HFF-Myc (cell line): ENCODE data around the gene ANK2.
"Not testable (repeated sequence)": the region's sequence is repeated elsewhere in the genome, so short reads cannot be mapped to it uniquely, and the experiment has no call there.

ENCODE experiments used
- DNase-seq: peaks from one replicate; pipeline ENCODE4 v3.0.0-alpha.2; 2011; ENCODE audit warnings: low read depth; ENCODE audit errors: extremely low read depth
- H3K4me3 ChIP-seq: replicated peaks from 2 replicates; pipeline ENCODE4 v1.5.1; 2011; ENCODE audit warnings: low read depth, mild to moderate bottlenecking, control low read depth, low read length
- CTCF ChIP-seq: IDR thresholded peaks from 2 replicates; pipeline ENCODE4 v1.5.1; 2012; ENCODE audit warnings: mild to moderate bottlenecking, low read depth, low read length, control low read depth; ENCODE audit errors: missing control alignments

ANK2 gene

GRCh38 chr4:113057891-113058290, 8.4 kb downstream of the ANK2 start:
- no peak overlapping the region for H3K4me3 ChIP-seq
- DNase-seq: no peak
- no peak for TF ChIP-seq CTCF

- no peak overlapping the region for H3K4me3 ChIP-seq
- TF ChIP-seq CTCF: no peak
- no peak for DNase-seq
Observed at GRCh38 chr4:113059449-113060182, 10.2 kb downstream of the ANK2 start.

DNA sequence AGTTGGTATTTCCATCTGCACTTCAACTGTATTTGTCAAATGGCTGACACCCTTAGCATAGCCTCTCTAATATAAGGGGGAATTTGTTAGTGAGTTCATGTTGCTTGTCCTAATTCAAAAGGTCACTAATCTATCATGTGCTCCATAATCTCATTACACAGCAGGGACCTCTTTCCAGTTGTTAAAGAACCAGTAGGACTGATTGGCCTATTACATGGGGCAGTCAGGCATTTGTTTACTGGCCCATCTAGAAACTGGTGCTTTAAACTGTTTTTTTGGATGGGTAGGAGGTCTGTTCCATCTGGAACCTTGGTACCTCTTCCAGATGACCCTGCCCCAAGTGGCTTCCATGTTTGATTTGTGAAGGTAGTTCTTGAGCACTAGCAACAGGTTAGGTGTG, 11.4 kb downstream of the ANK2 start:
- no peak overlapping the region for H3K4me3 ChIP-seq
- TF ChIP-seq CTCF: no peak
- DNase-seq: no peak

DNA sequence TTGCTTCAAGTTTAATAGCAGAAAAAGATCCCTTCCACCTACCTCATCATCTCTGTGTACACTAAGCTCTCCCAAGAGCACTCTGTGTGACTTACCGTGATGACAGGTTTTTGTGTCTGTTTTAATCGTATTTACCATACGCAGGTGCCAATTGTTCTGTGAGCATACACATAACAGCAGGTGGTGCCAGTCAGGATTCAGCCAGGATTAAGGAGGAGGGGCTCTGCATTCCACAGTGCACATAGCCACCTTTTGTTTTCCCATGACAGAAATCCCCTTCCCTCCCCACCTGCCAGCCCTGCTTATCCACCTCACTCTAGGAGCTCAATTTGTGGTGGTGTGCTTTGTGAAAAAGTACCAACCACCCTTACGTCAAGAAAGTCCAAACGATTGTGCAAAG, 14.8 kb downstream of the ANK2 start:
- no peak for TF ChIP-seq CTCF
- H3K4me3 ChIP-seq: no peak overlapping the region
- no peak for DNase-seq

DNA sequence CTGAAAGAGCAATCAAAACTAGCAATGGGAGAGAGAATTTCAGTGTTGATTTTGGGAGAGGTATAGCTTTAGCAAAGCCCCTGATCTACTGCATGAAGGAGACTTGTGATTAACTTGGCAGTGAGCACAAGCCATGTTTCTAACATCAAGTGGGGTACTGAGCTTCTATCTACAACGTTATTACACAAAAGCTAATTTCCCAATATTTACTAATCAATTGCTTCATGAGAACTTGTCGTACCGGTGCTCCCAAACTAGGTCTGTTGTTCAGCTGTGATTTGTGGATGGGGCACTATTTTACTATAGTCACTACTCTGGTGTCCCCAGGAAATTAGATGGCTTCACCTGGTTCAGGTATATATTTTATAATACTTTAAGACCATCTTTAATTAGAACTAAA, 16.2 kb downstream of the ANK2 start:
- DNase-seq: no peak
- no peak overlapping the region for H3K4me3 ChIP-seq
- no peak for TF ChIP-seq CTCF

DNA sequence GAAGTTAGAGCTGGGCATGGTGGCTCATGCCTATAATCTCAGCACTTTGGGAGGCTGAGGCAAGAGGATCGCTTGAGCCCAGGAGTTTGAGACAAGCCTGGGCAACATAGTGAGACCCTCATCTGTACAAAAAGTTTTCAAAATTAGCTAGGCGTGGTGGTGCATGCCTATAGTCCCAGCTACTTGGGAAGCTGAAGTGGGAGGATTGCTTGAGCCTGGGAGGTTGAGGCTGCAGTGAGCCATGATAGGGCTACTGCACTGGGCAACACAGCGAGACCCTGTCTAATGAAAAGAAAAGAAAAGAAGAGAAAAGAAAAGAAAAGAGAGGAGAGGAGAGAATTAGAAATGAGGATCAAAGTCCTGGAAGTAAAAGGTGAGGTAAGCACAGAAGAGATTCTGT, 19.3 kb downstream of the ANK2 start:
- not testable (repeated sequence) for DNase-seq, H3K4me3 ChIP-seq

DNA sequence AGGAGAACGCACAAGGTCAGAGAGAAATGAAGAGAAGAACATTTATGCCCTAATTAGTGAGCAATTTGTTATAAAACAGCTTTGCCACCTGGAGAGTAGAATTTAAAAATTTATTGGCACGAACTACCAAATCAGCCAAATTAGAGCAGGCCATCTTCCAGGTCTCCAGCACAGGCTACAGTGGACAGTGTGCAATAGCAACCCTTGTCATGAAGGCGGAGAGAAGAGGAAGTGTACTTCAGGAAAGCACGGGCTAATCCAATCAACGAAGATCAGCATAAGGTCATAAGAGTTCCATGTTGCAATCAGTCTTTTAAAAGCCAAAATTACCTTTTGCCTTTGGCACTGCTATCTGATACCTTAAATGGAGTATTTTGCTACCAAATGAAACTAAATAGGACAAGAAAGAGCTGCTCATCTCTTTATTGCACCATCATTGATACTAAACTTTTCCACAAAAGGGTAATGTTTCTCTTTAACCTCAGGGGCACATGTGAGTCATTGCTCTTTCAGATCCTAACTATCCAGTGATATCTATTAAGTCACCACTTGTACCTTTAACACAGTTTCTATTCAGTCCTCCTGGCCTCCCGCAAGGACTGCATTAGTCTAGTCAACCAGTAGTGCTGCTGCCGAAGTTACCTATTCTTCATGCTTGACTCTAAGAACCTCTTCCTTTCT, 19.9 kb downstream of the ANK2 start:
- TF ChIP-seq CTCF: no peak
- H3K4me3 ChIP-seq: no peak overlapping the region
- no peak for DNase-seq
